Fibroblast of the conjunctiva (primary cell): ENCODE measurements around the gene FUT8.
A peak's percentile ranks its signal among the peaks of the same experiment; 100 is the strongest.
"Not testable (repeated sequence)": the region's sequence is repeated elsewhere in the genome, so short reads cannot be mapped to it uniquely, and the experiment has no call there.

ENCODE experiments used
- DNase-seq: peaks from one replicate; pipeline ENCODE4 v3.0.0-alpha.2; 2010; ENCODE audit warnings: low read depth

Gene FUT8

DNA sequence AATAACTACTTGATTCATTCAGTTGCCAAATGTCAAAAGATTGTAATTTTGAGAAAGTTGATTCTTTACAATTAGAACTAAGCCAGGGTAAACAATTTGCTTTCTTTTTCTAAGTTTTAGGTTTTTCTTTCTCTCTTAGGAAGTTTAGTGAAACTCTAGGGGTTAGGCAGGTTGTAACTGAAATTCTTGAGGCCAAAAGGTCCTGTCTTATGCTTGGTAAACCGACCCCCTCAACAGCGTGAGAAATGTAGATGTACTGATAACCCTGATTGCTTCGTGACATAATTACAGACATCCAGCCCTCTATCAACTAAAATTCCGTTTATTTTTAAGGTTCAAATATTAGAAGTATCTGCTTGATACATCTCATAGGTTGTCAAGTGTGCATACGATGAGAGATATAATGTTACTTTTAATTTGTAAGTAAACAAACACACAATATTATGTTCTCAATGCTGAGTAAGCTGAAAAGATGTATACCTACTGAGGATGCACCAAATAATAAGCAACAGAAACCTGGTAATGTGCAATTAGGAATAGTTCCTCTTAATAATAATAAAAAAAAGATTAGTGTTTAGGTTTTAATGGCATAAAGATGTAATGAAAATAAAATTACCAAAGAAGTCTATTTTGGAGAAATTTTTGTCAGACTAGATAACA lies 7.2 kb downstream of the FUT8 start:
- DNase-seq: no peak

- DNase-seq: peak; percentile 24
Observed at GRCh38 chr14:65421201-65421981, 8.9 kb downstream of the FUT8 start.

GRCh38 chr14:65422088-65422834 lies 9.7 kb downstream of the FUT8 start:
- no peak for DNase-seq

DNA sequence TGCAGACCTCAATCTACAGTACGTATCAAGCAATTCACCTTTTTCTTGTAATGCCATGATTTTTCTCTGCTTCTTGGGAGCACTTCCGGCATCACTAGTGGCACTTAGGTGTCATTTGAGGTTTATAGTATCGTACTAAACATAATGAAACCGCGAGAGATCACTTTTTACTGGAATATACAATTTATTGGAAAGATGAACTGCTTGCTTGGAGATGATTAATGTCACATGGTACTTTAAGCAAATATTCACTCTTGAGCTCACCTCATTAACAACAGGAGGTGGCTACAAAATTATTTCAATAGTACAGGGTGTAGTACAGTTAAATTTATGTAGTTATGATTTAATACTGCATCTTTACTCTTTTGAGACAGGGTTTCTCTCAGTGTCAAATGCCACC lies 11.5 kb downstream of the FUT8 start:
- DNase-seq: no peak

DNA sequence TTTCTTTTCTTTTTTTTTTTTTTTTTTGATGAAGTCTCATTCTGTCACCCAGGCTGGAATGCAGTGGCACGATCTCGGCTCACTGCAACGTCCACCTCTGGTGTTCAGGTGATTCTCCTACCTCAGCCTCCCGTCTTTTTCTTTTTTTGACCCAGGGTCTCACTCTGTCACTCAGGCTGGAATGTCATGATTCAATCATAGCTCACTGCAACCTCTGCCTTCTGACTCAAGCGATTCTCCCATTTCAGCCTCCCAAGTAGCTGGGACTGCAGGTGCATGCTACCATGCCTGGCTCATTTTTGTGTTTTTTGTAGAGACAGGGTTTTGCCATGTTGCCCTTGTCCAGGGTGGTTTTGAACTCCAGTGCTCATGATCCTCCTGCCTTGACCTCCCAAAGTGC lies 12.0 kb downstream of the FUT8 start:
- no peak for DNase-seq

DNA sequence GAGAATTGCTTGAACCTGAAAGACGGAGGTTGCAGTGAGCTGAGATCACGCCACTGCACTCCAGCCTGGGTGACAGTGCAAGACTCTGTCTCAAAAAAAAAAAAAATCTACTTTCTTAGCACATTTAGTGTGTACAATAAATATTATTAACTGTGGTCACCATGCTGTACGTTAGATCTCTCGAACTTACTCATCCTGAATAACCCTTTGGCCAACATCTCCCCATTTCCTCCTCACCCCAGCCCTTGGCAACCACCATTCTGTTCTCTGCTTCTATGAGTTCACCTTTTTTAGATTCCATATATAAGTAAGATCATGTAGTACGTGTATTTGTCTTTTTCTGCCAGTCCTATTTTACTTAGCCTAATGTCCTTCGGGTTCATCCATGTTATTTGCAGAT lies 13.4 kb downstream of the FUT8 start:
- no peak for DNase-seq

GRCh38 chr14:65426902-65427301 lies 14.4 kb downstream of the FUT8 start:
- DNase-seq: not testable (repeated sequence)

GRCh38 chr14:65428691-65429090 lies 16.2 kb downstream of the FUT8 start:
- no peak for DNase-seq

GRCh38 chr14:65429757-65430156 lies 17.2 kb downstream of the FUT8 start:
- DNase-seq: no peak

- no peak for DNase-seq
Observed at GRCh38 chr14:65431245-65431644, 18.7 kb downstream of the FUT8 start.

DNA sequence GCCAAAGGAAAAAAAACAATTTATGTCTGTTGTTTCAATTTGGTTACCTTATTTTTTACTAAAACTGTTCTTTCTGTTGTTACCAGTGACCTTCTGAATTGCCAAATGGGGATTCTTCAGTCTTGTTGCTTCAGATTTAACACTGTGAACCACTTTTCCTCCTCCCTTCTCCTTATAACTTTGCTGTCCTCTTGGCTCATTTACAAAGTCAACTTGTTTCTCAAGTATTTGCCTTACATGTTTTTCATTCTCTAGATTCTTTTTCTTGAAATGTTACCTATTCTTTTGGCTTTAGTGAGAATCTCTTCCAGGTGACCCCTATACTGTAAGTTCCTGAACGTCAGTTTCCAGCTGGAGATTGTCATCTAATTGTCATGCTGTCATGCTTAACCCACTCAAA lies 19.4 kb downstream of the FUT8 start:
- DNase-seq: no peak

- DNase-seq: no peak
Observed at GRCh38 chr14:65432361-65432948, 19.9 kb downstream of the FUT8 start.

DNA sequence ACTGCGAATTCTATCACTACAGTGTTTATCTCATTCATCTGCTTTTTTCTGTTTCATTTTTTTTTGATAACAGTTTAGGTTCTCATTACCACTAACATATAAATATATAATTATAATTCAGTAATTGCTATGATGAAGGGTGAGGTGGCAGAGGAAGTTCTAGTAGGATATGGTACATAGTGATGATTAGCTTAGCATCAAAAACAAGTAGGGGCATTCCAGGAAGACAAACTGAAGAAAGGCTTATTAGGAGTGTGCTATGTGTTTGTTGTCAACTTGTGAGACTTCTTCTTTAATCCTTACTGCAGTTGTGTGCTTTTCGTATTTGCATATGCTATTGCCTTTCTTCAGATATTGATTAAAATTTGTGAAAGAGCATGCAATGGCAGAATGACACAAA lies 20.6 kb downstream of the FUT8 start:
- DNase-seq: no peak

DNA sequence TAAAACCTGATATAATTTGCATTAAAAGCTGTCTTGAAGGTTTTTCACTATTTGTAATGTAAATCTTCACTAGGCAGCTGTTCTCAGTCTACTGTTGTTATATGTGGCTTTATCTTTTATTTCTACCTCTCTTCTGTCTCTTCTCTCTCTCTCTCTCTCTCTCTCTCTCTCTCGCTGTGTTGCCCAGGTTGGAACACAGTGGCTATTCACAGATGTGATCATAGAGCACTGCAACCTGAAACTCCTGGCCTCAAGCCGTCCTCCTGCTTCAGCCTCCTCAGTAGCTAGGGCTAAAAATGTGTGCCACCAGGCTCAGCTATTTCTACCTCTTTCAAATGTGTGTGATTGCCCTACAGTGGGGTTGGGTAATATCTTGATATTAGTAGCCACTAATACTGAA lies 21.1 kb downstream of the FUT8 start:
- no peak for DNase-seq

- DNase-seq: no peak
Observed at GRCh38 chr14:65434216-65434850, 21.8 kb downstream of the FUT8 start.

- no peak for DNase-seq
Observed at GRCh38 chr14:65438266-65438933, 25.9 kb downstream of the FUT8 start.

DNA sequence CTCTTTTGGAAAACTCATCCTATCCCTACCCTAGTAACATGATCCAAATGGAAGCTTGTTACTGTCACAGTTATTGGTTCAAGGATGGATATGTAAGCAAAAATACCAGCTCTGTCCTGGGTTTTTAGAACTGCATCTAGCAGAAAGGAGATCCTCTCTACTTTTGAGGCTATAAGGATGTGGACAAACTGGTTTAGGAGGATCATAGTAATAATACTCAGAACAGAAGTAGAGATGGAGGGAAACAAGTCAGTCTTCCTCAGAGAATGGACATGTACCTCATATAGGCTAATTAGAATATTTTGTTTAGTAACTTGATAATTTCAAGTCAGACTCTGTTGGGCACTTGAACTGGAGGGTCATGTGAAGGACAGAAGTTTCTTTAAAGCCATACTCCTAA lies 26.6 kb downstream of the FUT8 start:
- DNase-seq: no peak

- no peak for DNase-seq
Observed at GRCh38 chr14:65440230-65440629, 27.7 kb downstream of the FUT8 start.

DNA sequence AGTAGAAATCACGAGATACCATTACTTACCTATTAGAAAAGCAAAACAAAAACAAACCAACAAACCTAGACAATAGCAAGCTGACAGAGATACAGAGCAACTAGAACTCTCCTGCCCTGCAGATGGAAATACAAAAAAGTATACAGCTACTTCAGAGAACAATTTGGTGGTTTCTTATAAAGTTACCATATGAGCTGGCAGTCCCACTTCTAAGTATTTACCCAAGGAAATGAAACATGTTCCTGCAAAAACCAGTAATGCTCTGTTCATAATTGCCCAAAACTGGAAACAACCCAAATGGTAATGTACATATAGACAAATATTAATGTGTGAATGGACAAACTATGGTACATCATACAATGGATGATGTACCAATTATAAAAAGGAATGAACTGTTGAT lies 31.7 kb downstream of the FUT8 start:
- DNase-seq: no peak

DNA sequence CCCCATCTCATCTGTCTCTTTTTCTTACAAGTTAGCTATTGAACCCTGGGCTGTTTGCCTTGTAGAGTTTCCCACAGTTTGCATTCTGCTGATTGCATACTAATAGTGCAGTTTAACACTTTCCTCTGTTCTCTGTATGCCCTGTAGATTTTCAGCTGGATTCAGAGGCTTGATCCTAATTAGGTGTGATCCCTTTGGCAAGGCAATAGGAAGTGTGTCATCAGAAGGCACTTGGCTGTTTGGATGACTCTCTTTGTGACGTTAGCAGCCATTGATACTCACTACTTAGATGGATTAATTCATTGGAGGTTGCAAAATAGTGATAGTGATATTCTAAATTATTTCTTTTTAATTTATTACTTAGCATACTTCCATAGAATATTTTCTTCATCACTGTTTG lies 33.6 kb downstream of the FUT8 start:
- no peak for DNase-seq

DNA sequence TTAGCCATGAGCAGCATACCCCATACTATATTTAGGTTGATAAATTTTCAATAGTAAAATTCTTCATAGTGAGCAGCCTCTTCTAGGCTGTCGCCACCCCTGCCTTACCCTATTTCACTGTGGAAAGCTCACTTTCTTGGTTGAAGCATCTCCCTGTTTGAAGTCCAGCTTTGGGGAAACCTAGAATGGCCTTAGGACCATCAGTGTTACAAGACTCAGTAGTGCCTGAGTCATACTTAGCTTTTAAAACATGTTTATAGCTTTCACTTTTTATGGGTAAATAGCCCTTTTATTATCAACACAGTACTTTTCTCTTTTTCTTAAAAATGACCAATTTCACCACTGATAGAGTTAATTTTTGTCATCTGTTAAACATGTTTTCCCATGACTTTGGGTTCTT lies 37.1 kb downstream of the FUT8 start:
- DNase-seq: no peak
